NCI-H524 (cell line): ENCODE data around the gene ZSWIM6.
"Not testable (repeated sequence)": the region's sequence is repeated elsewhere in the genome, so short reads cannot be mapped to it uniquely, and the experiment has no call there.

Source experiments
- DNase-seq, 2 experiments: peaks; one replicate each; lab custom pipeline; 2025; lab: John Stamatoyannopoulos, UW

ZSWIM6 gene

GRCh38 chr5:61407706-61408270 is 75.7 kb downstream of the ZSWIM6 start:
- DNase-seq, result no peak

- DNase-seq, result peak; percentile 86 to 89
Measured at GRCh38 chr5:61408476-61409168, 76.6 kb downstream of the ZSWIM6 start.

- DNase-seq, result no peak
Measured at GRCh38 chr5:61409568-61409967, 77.5 kb downstream of the ZSWIM6 start.

GRCh38 chr5:61410811-61411210 is 78.8 kb downstream of the ZSWIM6 start:
- no peak for DNase-seq

GRCh38 chr5:61412361-61412760 is 80.3 kb downstream of the ZSWIM6 start:
- DNase-seq, result no peak

- not testable (repeated sequence) for DNase-seq
Measured at GRCh38 chr5:61413205-61413604, 81.1 kb downstream of the ZSWIM6 start.

- no peak for DNase-seq
Measured at GRCh38 chr5:61414806-61415205, 82.7 kb downstream of the ZSWIM6 start.

- DNase-seq, result no peak
Measured at GRCh38 chr5:61416010-61416409, 84.0 kb downstream of the ZSWIM6 start.

GRCh38 chr5:61416420-61416819 is 84.4 kb downstream of the ZSWIM6 start:
- no peak for DNase-seq

- no peak for DNase-seq
Measured at GRCh38 chr5:61417340-61417739, 85.3 kb downstream of the ZSWIM6 start.

GRCh38 chr5:61417851-61418250 is 85.8 kb downstream of the ZSWIM6 start:
- DNase-seq, result no peak

GRCh38 chr5:61419106-61419505 is 87.0 kb downstream of the ZSWIM6 start:
- no peak for DNase-seq

- DNase-seq, result no peak
Measured at GRCh38 chr5:61420016-61420415, 88.0 kb downstream of the ZSWIM6 start.

GRCh38 chr5:61421262-61421661 is 89.2 kb downstream of the ZSWIM6 start:
- DNase-seq, result not testable (repeated sequence)

- DNase-seq, result no peak
Measured at GRCh38 chr5:61423487-61424145, 91.6 kb downstream of the ZSWIM6 start.

GRCh38 chr5:61425918-61426317 is 93.9 kb downstream of the ZSWIM6 start:
- no peak for DNase-seq

GRCh38 chr5:61429906-61430305 is 97.8 kb downstream of the ZSWIM6 start:
- no peak for DNase-seq

GRCh38 chr5:61431923-61432620 is 100.0 kb downstream of the ZSWIM6 start:
- DNase-seq, result no peak

- no peak for DNase-seq
Measured at GRCh38 chr5:61435368-61435767, 103.3 kb downstream of the ZSWIM6 start.

GRCh38 chr5:61438298-61438970 is 106.4 kb downstream of the ZSWIM6 start:
- DNase-seq, result no peak

- no peak for DNase-seq
Measured at GRCh38 chr5:61440086-61440485, 108.0 kb downstream of the ZSWIM6 start.

GRCh38 chr5:61440596-61440995 is 108.5 kb downstream of the ZSWIM6 start:
- no peak for DNase-seq
